GM13977 (cell line): ENCODE measurements around the gene NRP1.

ENCODE experiments used
- DNase-seq: peaks from one replicate; pipeline ENCODE4 v3.0.0; 2012; ENCODE audit warnings: low spot score
- in situ Hi-C: fragments of 300-500 bp; cut with MboI; formaldehyde crosslinking; loops from one replicate; pipeline ENCODE4 v1.12.0; 2022; ENCODE audit warnings: low sequenced_read_pairs, low pct_unique_long_range_greater_than_20kb, mixed read lengths, inconsistent platforms; ENCODE audit not compliant: unreplicated experiment
- TF ChIP-seq, protein P1 (sequence below): IDR thresholded peaks from 2 replicates; pipeline ENCODE4 v1.5.1; 2012; ENCODE audit warnings: mild to moderate bottlenecking, control low read depth; ENCODE audit not compliant: insufficient read depth; ENCODE audit errors: extremely low read depth, missing control alignments

Gene NRP1

DNA sequence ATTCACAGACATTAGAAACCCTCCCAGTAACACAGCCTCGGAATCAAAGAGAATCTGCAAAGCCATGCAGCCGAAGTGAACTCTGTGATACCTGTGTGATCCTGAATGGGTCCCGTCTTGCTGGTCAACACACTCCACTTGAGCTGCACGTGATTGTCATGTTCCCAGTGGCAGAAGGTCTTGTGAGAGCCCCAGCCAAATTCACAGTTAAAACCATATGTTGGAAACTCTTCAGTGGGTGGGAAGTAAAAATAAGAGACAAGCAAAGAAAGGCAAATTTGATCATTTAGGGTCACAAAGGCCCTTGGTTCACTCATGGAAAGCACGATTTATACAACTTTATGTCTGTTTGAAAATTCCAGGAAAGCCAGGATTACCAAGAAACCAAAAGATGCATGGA is 142.3 kb downstream of the NRP1 start:
- no peak for DNase-seq
- TF ChIP-seq, protein P1, sequence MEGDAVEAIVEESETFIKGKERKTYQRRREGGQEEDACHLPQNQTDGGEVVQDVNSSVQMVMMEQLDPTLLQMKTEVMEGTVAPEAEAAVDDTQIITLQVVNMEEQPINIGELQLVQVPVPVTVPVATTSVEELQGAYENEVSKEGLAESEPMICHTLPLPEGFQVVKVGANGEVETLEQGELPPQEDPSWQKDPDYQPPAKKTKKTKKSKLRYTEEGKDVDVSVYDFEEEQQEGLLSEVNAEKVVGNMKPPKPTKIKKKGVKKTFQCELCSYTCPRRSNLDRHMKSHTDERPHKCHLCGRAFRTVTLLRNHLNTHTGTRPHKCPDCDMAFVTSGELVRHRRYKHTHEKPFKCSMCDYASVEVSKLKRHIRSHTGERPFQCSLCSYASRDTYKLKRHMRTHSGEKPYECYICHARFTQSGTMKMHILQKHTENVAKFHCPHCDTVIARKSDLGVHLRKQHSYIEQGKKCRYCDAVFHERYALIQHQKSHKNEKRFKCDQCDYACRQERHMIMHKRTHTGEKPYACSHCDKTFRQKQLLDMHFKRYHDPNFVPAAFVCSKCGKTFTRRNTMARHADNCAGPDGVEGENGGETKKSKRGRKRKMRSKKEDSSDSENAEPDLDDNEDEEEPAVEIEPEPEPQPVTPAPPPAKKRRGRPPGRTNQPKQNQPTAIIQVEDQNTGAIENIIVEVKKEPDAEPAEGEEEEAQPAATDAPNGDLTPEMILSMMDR: no peak
- in situ Hi-C loops: no loop called here

DNA sequence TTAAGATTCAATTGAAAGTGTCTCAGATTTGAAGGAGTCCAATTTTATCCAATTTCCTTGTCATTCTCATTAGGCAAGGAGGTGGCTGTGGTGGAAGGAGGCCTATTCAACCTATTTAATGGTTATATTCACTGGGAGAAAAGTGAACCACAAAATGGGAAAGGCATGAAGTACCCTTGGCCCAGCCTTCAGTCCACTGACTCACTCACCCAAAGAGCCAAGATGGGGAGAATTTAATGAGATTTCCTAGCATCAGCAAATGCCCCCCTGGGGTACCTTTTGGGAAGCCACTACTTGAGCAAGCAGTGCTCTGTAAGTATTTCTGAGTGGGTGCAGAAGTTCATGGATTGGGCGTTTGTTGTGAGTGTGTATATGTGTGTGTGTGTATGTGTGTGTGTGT is 144.1 kb downstream of the NRP1 start:
- in situ Hi-C loops: no loop called here
- TF ChIP-seq, protein P1: no peak
- no peak for DNase-seq

DNA sequence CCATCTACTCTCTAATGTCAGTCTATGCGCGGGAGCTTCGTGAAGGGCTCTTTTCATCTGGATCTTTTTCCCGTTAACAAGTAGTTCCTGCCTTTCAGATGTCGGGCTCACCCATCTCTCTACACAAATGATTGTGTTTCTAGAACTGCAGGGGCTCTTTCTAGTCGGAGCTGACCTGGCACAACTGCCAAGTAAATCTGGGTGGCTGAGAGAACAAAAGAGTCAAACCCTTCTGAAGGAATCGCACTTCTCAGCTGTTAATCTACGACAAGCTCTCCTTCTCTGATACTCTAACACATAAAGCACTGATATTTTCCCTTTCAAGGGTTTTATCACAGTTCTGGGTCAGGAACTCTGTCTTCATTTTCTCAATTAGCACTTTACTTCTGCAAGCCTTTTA is 144.7 kb downstream of the NRP1 start:
- TF ChIP-seq, protein P1: no peak
- in situ Hi-C loops: no loop called here
- DNase-seq: no peak

DNA sequence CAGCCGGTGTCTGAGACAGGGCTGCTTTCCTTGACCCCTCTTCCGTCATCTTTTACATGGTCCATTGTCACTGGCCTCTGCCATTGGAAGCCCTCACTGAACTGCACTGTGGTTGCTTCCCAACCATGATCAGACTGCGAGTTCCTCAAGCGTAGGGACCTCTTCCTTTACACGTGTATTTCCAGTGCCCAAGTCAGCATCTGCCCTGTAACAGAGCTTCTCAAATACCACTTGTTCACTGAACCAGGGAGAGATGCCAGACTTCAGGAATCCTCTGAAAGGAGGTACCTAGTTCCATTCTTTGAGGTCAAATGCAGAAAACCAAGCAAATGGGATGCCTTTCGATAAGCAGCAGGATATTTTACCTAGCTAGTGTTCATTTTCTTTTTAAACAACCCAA is 145.1 kb downstream of the NRP1 start:
- TF ChIP-seq, protein P1: no peak
- no peak for DNase-seq
- in situ Hi-C loops: no loop called here

DNA sequence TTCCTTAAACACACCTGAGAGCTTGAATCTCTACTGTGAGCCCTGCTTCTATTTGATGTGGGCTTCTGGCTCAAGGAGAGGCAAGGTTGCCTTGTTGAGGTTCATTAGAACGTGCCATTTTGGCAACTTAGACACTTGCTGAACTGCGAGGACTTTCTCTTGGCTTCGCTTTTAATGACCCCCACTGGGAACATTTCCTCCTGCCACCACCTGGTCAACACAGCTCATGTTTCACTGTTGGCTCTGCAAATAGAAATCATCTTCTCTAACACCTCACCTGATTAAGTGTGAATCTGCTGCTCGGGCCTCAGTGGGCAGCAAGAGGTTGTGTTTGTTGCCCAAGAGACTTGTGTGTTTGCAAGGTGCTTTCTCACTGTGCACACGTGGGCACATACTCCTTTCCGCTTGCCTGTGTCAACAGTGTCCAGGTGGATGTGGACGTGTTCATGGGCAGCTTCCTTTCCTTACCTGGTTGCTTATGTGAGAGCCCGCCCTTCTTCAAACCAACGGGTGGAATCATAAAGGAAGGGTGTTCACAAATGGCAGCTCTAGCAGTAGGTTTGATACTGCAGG is 147.0 kb downstream of the NRP1 start:
- no peak for DNase-seq
- in situ Hi-C loops: no loop called here
- TF ChIP-seq, protein P1: no peak

DNA sequence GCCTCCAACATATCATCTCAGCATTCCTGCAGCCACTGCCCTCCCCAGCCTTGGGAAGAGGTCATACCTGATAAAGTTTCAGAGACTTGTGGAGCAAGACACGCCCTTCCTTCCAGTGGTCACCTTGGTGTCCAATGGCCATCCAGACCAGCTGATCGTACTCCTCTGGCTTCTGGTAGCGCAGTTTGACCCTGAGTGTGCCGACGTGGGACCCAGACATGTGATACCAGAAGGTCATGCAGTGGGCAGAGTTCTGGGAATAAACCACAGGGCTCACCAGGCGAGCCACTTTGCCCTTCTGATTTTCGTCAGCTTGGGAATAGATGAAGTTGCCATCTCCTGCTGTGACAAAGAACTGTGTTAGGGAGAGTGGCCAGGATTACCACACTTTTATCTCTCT is 148.3 kb downstream of the NRP1 start:
- DNase-seq: no peak
- in situ Hi-C loops: no loop called here
- TF ChIP-seq, protein P1: no peak

DNA sequence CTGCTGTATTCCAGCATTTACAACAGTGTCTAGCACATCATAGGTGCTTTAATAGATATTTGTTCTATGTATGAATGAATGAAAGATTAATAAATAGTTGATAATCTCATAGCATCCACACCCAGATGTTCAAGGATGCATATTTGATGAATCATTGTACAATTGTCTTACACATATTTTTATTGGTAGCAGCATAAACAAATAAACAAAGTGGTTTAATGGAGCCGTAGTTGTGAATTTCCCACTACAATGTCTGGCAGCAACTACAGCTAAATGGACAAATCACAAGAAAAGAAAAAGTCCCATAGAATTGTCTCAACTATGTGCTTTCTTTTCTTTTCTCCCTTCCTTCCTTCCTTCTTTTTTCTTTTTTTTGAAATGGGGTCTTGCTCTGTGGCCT is 150.8 kb downstream of the NRP1 start:
- TF ChIP-seq, protein P1: no peak
- in situ Hi-C loops: no loop called here
- no peak for DNase-seq
